ENCODE data around the gene STEAP3. TPM values are rescaled to one million over a fixed set of nuclear protein-coding genes. Genes with fewer than 3 reads are reported as not detected.

Gene STEAP3
- polyA plus RNA-seq, 2 of the 4 experiments (the other 2 are of a cell fraction): 23.5 to 30.2 TPM

DNA sequence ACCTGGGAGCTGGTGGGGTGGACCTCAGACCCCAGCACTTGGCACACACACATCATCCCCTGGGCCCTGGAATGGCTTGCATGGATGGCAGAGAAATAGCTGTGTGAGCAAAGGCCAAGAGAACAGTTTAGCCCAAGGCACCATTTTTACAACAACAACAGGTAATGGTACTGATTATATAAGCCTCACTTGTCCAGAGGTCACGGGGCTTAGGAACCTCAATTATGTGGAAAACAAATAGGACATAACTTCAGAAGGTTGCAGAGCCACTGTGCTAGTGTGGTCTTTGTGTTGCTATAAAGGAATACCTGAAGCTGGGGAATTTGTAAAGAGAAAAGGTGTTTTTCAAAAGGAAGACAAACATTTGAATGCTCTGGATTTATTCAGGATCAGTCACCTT, 13.2 kb downstream of the STEAP3 start:
- Histone ChIP-seq H3K4me3 (no peak overlapping the region), H3K4me2 (no peak overlapping the region), H3K9me3 (no peaks in the 10 kb centered on the region), H3K27ac (no peak overlapping the region), H3K4me1 (peaks cover 27% of the 10 kb centered on the region)
- CTCF ChIA-PET: interaction anchor here (1.0 to 6.2 kb wide), 4 partner anchors 10 to 355 kb away, joined by 3 to 49 read pairs (median 4); no protein-coding TSS in a partner anchor
- POLR2A ChIA-PET: no interaction called here
- no peak for DNase-seq (ENCODE audit: low read depth in 1 of 2, low spot score in 1 of 2)
- TF ChIP-seq EP300 (IDR thresholded peaks at IDR 0.05) (no peak), EHF (CRISPR knock-in tag; IDR thresholded peaks at IDR 0.05) (no peak), ESRRA (IDR thresholded peaks at IDR 0.05; ENCODE audit: borderline replicate concordance, low read length) (no peak), PHF8 (IDR thresholded peaks at IDR 0.05; ENCODE audit: borderline replicate concordance, low read depth) (no peak), RARB (CRISPR knock-in tag; IDR thresholded peaks at IDR 0.05) (no peak), RNF2 (IDR thresholded peaks at IDR 0.05; ENCODE audit: borderline replicate concordance, low read depth) (no peak), TFCP2L1 (CRISPR knock-in tag; IDR thresholded peaks at IDR 0.05) (no peak), MAZ (IDR thresholded peaks at IDR 0.05; ENCODE audit: borderline replicate concordance, low read depth, low read length) (no peak), RAD21 (conservative IDR thresholded peaks at IDR 0.05 in 1 of 2, IDR thresholded peaks at IDR 0.05 in 1 of 2) (no peak), ZFP36 (IDR thresholded peaks at IDR 0.05; ENCODE audit: borderline replicate concordance, partially characterized antibody) (no peak), CBX2 (IDR thresholded peaks at IDR 0.05; ENCODE audit: borderline replicate concordance, low read depth) (no peak), HEYL (CRISPR knock-in tag; IDR thresholded peaks at IDR 0.05) (no peak)
- TF ChIP-seq, protein P1, sequence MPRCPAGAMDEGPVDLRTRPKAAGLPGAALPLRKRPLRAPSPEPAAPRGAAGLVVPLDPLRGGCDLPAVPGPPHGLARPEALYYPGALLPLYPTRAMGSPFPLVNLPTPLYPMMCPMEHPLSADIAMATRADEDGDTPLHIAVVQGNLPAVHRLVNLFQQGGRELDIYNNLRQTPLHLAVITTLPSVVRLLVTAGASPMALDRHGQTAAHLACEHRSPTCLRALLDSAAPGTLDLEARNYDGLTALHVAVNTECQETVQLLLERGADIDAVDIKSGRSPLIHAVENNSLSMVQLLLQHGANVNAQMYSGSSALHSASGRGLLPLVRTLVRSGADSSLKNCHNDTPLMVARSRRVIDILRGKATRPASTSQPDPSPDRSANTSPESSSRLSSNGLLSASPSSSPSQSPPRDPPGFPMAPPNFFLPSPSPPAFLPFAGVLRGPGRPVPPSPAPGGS (IDR thresholded peaks at IDR 0.05): no peak
- TF ChIP-seq, protein P2, sequence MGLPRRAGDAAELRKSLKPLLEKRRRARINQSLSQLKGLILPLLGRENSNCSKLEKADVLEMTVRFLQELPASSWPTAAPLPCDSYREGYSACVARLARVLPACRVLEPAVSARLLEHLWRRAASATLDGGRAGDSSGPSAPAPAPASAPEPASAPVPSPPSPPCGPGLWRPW (IDR thresholded peaks at IDR 0.05): no peak
- TF ChIP-seq, protein P3, sequence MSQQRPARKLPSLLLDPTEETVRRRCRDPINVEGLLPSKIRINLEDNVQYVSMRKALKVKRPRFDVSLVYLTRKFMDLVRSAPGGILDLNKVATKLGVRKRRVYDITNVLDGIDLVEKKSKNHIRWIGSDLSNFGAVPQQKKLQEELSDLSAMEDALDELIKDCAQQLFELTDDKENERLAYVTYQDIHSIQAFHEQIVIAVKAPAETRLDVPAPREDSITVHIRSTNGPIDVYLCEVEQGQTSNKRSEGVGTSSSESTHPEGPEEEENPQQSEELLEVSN (IDR thresholded peaks at IDR 0.05; ENCODE audit: borderline replicate concordance, low read depth): no peak
- TF ChIP-seq, protein P4, sequence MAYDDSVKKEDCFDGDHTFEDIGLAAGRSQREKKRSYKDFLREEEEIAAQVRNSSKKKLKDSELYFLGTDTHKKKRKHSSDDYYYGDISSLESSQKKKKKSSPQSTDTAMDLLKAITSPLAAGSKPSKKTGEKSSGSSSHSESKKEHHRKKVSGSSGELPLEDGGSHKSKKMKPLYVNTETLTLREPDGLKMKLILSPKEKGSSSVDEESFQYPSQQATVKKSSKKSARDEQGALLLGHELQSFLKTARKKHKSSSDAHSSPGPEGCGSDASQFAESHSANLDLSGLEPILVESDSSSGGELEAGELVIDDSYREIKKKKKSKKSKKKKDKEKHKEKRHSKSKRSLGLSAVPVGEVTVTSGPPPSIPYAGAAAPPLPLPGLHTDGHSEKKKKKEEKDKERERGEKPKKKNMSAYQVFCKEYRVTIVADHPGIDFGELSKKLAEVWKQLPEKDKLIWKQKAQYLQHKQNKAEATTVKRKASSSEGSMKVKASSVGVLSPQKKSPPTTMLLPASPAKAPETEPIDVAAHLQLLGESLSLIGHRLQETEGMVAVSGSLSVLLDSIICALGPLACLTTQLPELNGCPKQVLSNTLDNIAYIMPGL (CRISPR knock-in tag; IDR thresholded peaks at IDR 0.05; ENCODE audit: borderline replicate concordance): no peak
- TF ChIP-seq, protein P5, sequence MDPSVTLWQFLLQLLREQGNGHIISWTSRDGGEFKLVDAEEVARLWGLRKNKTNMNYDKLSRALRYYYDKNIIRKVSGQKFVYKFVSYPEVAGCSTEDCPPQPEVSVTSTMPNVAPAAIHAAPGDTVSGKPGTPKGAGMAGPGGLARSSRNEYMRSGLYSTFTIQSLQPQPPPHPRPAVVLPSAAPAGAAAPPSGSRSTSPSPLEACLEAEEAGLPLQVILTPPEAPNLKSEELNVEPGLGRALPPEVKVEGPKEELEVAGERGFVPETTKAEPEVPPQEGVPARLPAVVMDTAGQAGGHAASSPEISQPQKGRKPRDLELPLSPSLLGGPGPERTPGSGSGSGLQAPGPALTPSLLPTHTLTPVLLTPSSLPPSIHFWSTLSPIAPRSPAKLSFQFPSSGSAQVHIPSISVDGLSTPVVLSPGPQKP (IDR thresholded peaks at IDR 0.05; ENCODE audit: low read depth, low read length): no peak
- 89% methylated on average over 1 of the region's 1 CpG for WGBS (ENCODE audit: missing lambda C conversion rate)
- no peak for FAIRE-seq
- ATAC-seq: no peak

DNA sequence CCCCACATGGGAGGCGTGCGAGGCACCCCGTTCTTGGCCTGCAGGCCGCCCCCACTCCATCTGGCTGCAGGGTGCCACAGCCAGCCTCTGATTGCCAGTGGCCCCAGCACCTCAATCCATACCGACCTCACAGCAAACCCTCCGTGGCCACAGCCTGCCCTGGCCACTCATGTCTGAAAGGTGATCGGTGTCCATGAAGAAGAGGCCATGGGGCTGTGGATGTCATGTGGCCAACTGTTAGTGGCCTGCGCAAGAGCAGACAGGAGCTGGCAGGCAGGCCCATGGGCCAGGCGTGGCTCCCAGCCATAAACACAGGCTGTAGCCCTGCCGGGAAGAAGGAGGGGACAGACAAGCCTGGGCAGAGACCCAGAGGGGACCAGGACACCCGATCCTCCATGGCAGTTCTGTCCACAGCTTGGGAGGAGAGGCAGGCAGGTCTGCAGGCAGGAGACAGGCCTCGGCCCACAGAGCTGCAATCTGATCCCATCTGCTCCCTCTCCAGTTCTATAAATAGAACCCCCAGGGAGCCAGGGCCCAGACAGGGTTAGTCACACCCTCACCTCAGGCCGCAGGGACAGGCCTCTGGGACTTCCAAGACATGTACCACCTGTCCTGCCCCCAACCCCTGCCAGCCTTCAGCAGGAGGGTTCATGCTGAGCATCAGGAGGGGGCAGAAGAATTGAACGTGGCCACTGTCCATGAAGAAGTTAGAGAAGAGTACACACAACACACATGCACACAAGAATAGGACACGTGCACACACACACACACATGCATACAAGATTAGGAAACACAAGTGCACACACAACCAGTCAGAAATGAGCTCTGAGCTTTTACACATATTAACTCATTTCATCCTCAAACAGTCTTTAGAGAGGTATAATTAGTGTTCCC, 16.9 kb downstream of the STEAP3 start:
- no peak for FAIRE-seq
- DNase-seq (ENCODE audit: low read depth in 1 of 2, low spot score in 1 of 2): peak; percentile 29 to 43
- peaks cover 20% of the 10 kb centered on the region for H3K4me1 ChIP-seq
- peak; percentile 86 to 89 for ATAC-seq
- WGBS (ENCODE audit: missing lambda C conversion rate): 67% methylated on average over 10 of the region's 15 CpGs
- no peak for TF ChIP-seq RNF2 (IDR thresholded peaks at IDR 0.05; ENCODE audit: borderline replicate concordance, low read depth)
- TF ChIP-seq CBX8 (IDR thresholded peaks at IDR 0.05): no peak
- TF ChIP-seq POLR2AphosphoS2 (conservative IDR thresholded peaks at IDR 0.05; ENCODE audit: low read length): no peak
- no peak for TF ChIP-seq JUNB (IDR thresholded peaks at IDR 0.05)
- TF ChIP-seq, protein P1 (IDR thresholded peaks at IDR 0.05): no peak
- TF ChIP-seq KDM5A (IDR thresholded peaks at IDR 0.05): no peak
- ChIA-PET POLR2A (interaction anchor here (0.6 to 1.7 kb wide), 2 partner anchors 12 to 1250 kb away, joined by 3 to 8 read pairs; no protein-coding TSS in a partner anchor), CTCF (interaction anchor here (0.8 to 5.7 kb wide), 9 partner anchors 9 to 233 kb away, joined by 3 to 32 read pairs (median 3); no protein-coding TSS in a partner anchor)
- H3K9me3 ChIP-seq: 0 out of 3 replicates have a peak, but pooled peaks cover 2% of the 10 kb centered on the region
- no peak overlapping the region for H3K4me3 ChIP-seq
- H3K27ac ChIP-seq: peak overlapping the region; percentile 78 to 85
- H3K4me2 ChIP-seq: peak overlapping the region; percentile 67

Measured in A549 (cell line).